Activated CD4-positive, CD25-positive, alpha-beta regulatory T cell (primary cell): ENCODE data around the gene EML6.
"Not testable (repeated sequence)": the region's sequence is repeated elsewhere in the genome, so short reads cannot be mapped to it uniquely, and the experiment has no call there.

Experiments used
- DNase-seq, 4 experiments: peaks; one replicate each; lab custom pipeline; 2025; lab: John Stamatoyannopoulos, UW

Gene EML6

DNA sequence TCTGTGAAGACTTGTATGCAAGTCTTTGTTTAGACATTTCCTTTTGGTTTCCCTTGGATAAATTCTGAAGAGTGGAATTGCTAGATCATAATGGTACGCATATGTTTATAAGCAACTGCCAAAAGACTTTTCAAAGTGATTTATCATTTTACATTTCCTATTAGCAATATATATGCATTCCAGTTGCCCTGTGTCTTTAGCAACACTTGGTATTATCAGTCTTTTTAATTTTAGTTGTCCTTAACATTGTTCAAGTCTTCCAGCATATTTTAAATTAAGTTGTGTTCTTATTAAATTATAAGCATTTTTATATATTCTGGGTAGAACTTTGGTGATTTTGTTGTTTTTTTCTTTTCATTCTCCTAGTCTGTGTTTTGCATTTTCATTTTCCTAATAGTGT is 81.8 kb downstream of the EML6 start:
- no peak for DNase-seq

DNA sequence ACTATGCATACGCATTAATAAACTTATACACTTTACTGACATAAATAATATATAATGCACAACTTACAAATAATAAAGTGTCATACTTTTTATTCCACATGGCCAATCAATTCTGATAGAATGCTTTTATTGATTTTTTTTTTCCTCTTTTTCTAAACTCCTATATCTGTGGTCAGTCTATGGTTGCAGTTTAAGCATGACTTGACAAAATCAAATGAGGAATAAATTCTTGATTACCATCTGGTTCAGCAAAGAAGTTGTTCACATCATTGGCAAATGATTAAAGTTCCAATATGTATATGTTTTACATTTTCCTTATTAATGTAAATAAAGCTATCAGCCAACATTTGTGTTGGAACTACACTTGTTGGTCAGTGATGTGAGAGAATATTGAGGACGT is 83.5 kb downstream of the EML6 start:
- no peak for DNase-seq

DNA sequence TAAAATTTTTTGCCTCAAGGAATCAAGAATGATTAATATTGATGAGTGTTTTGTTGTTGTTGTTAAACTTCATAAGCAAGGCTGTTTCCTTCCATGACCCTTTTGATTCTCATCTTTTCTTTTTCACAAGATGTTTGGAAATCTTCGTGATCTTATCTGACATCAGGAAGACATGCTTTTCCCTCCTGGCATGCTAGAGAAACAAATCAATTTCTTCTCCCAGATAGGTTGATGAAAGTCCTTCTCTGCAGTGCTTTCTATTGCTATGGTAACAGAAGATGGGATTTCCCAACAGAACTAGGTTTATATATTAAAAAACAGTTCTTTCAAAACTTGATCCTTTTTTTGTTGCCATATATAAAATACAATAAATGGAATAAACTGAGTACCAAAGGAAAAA is 85.2 kb downstream of the EML6 start:
- DNase-seq: no peak

DNA sequence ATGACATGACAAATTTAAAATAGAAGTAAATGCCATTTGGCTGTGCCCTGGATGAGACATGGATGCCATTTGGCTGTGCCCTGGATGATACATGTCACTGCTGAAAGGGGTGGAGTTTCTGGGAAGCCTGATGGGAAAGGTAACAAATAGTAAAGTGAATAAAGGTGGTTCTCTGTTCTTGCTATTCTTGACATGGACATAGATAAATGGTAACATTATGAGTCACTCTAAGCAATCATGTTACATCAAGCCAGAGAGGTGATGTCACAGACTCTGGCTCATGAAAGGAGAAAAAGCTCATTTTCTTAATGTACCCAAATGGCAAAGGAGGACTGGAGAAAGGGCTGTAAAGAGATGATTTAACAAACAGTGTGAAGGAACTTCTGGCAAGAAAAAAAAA is 86.4 kb downstream of the EML6 start:
- no peak for DNase-seq

DNA sequence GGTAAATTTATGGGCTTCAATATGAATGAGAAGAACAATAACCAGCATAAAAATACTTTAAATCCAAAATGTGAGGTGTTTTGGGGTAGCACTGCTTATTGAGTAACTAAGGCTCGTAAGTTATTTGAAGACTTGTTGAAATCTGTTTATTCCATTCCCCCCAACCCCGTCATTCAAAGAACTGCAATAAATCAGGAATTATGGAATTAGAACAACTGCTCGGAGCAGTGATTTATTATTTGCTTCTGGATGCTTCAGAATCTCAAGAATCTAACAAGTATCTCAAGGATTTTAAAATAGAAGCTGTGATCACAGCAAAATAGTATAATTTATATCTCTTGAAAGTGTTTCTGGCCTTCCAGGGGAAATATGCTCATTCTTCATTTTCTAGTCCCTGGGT is 86.8 kb downstream of the EML6 start:
- no peak for DNase-seq

DNA sequence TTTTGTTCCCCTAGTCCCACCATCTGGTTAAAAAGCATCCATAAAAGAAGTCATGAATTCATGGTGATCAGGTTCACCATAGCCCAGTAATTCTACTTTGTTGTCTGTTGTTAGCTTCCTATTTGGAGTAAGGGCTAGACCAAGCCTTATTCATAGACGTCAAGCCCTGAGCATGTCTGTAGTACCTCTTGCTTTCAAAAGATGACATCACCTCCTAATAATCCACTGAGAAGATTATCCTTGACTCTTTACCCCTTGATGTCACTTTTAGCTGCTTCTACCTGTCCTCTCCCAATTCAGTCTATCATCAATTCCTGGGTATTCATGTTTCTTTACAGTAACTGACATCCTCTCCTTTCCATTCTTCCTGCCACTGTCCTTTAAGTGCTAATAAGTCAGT is 90.1 kb downstream of the EML6 start:
- no peak for DNase-seq

DNA sequence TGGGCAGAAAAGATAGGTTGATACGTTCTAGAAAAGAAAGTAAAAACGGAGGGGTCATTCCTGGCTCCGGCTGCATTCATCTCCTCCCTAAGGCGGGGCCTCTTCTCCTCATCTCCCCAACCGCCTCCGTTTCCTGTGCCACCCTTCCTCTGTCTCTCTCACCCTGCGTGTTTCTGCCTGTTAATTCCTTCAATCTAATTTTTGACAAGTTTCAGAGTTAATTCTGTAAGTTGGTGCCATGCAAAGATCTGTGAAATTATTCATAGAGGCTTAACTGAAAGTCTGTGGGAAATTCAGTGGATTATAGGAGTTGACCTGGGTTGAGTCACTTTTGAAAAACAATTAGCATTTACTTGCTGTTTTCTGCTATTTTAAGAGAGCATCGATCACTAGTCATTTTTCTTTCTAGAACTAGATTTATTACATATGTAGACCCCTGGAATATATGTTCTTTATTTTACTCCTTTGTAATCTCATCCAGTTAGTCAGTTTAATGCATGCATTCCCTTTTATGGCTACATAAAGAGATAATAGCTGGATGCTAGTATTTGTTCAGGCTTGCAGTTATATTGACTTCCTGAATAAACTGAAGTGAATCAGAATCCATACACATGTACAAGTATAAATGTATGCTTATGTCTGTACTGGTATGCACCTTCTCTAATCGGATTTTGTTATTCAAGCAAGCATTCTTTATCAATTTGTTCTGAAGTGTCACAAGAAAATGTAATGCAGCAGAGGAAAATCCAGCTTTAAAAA is 91.1 kb downstream of the EML6 start:
- no peak for DNase-seq

DNA sequence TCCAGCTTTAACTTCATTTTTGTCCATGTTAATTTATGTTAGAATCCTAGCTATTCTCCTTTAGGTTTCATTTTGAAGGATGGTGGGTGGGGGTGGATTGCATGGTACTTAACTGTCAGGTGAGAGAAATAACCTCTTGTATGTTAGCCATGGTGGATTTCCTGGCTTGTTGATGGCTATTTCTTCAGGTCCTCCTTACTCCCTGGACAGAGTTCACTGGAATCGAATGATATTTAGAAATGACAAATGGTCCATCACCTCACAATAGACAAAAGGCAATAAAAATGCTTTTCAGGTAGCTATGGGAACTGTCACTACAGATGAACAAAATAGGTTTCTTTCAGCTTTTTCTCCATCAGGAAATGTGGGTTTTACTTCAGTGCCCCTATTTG is 91.7 kb downstream of the EML6 start:
- no peak for DNase-seq

DNA sequence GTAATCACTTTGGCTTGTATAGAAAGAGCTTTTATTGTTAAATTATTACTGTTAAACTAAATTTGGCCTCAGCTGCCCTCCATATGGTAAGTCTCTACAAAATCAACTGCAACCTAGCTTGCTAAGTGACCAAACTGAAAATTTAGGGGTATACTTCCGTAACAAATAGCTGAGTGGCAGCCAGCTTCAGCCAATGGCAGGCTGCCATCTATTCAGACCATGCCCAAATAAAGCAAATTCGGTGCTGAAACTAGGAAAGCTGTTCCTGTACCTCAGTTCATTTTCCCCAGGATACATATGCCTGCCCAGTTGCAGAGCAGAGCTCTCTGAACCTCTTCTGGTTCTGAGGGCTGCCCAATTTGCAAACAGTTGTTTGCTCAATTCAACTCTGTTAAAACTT is 94.8 kb downstream of the EML6 start:
- DNase-seq: no peak

DNA sequence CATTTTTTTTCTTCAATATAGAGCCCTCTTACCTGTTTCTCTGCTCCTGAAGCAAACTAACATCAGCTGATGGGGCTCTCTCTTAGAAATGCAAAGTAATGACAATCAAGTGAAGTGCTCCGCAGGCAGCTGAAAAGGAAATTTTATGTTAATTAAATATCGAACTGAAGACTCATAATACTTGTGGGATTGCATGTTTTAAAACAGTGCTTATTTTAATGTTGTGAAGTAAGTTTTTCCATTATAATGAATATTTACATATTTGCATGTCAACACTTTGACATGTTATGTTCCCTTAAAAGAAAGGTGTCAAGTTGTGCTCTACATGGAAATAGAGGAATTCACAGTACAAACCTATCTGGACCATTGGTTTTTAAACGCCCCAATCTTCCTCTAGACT is 97.1 kb downstream of the EML6 start:
- no peak for DNase-seq

DNA sequence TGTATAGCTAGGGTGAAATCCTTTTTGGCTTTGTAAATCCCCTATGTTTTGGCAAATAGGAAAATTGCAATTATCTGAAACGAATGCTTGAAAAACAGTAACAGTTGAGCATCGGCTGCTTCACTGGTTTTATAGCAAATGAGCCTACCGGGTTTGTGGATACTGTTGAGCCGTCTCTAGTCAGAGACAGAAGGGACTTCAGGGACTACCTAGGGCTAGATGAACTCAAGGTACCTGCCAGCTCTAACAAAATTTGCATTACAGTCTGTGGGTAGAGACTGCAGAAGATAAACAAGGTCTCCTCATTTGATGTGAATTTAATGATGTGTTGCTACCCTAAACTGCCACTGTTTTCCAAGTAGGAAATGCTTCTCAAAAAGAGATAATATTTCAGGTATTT is 101.1 kb downstream of the EML6 start:
- DNase-seq: no peak

DNA sequence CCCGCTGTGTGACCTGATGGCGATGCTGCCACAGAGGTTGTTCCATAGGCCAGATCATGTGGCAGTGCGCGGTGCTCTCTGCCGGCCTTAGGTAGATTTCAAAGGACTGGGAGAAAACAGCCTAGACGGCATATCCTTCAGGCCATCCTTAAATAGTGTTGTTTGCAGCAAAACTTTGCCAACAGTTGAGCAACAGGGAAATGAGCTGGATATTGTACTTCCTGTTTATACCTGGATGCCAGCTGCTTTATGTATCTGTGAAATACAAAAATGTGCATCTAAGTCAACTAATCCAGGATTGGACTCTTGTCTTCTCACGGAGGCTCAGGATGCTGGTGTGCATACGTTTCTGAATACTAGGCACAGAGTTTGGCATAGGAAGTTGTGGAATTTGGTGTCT is 107.1 kb downstream of the EML6 start:
- DNase-seq: no peak

DNA sequence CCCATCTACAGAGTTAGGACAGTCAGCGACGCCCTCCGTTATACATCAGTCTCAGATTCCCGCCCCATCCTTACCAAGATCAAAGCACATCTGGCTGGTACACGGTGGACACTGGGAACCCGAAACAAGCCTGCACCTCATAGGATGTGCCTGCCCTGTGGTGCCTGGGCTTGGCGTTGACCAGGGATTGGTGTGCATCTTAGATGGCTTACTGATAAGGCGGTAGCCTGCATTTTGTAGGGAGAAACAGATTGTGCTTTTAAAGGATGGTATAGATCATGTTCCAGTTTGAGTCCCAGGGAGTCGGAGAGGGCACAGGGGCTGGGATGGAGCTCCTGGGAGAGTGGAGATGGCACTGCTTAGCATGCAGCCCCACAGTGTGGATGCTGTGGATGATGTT is 108.0 kb downstream of the EML6 start:
- no peak for DNase-seq

DNA sequence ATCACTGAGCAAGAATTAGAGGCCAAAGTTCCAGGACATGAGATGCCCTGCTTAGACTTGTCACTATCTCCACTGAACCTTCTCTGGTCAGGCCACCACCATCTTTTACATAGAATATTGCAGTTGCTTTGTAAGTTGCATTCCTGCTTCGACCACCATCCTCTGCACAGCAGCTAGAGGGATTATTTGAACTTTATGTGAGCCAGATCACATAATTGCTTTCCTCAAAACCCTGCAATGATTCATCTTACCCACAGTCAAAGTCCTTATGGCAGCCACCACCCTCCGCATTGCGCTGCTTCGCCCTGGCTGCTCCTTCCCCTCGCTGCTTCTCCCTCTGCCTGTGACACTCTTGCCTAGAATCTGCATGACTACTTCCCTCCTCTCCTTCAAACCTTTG is 111.3 kb downstream of the EML6 start:
- DNase-seq: no peak

DNA sequence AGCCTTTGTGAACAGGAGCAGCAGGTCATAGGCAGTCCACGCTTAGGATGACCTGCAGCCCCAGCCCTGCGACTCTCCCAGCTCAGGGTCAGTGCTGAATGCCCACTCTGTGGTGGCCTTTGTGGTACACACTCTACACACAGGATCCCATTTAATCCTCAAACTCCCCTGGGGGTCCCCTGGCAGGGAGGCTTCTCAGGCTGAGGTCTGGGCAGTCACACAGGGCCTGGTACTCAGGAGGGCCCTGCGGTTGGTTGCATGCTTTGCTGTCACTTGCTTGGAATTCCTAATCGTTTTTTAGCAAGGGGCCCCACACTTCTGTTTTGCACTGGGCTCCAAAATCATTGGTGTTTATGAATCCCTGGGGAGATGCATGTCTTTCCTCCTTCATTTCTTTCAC is 113.0 kb downstream of the EML6 start:
- DNase-seq: no peak

DNA sequence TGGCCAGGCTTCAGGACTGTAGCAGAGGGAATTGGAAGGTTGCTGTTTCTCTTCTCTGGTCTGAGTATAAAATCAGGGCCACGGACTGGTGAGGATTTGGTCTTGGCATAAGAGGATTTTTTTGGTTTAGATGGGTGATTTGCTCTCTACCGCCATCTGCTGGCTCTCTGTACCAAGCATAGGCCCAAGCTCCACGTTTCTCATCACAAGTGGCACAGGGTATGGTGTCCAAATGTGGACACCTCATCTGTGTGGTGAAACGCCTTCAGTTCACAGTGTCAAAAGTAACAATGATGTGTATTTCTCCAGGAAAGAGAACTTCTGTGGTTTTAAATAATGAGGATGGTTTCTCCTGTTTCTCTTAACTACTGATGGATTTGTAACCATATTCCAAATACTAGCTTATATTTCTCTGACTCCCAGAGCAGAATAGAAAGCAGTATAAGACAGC is 115.1 kb downstream of the EML6 start:
- peak; percentile 30 to 50 (median 36) for DNase-seq

DNA sequence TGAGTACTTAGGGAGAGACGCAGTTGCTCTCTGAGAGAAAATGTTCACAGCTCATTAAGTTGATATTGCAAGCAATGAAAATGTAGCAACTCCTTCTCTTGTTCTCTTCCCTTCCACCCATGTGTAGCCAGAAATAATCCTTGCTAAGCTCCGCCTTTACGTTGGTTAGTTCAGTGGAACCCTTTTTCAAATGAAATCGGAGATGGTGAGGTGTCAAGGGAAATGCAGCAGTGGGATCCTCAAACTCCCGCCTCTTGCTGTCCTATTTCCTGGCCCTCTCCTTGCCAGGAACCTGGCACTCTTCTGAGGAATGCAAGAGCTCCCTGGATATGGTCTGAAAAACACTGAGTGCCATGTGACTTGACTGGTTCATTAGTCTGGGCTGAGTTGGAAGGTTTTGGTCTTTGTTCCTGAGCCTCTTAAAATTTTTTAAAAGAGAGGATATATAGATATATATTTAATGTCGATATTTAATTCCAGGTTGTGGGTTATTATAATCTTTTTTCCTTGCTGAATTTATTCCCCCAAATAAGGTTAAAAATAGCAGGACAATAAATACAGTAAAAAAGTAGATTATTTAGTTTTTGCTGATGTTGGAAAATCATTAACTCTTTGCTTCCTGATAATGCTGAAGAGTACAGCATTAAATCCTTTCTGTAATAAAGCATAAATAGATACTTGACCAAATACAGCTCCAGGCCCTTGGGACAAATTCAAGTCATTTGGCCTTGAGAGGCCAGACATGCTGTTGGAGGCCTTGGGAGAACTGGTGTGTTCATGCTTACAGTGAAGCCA is 116.2 kb downstream of the EML6 start:
- no peak for DNase-seq

DNA sequence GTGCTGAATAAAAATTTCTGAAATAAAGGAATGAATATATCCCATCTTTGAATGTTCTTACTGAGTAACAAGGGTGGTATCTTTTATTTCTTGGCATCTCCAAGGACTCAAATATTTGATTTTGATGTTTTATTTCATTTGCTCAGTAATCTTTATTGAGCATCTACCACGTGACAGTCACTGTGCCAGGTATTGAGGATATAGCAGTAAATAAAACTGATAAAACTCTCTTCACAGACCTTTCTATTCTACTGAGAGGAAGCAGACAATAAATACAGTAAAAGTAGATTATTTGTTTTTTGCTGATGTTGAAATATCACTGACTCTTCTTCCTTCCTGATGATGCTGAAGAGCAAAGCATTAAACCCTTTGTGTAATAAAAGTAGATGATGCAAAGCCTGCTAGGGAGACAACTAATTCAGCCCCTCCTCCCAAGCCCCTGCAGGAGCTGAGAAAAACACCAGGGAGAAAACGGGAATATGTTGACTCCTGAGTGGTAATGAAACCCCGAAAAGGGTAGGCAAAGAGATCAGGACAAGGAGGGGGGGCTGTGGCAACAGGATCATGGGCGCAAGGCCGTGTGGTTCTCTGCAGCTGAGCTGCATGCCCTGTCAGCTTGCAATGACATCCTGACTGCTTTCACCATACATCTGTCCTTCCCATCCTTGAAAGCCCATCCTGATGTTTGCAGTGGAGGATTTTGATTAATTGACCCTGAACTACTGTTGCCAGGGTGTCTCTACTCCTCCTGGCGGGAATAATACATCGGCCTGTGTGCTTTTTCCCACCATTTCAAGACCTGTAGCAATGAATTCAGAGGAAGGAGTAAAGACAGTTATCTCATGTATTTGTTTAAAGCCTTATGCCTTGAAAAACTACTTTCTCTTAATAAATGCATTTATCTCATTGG is 117.4 kb downstream of the EML6 start:
- DNase-seq: no peak

DNA sequence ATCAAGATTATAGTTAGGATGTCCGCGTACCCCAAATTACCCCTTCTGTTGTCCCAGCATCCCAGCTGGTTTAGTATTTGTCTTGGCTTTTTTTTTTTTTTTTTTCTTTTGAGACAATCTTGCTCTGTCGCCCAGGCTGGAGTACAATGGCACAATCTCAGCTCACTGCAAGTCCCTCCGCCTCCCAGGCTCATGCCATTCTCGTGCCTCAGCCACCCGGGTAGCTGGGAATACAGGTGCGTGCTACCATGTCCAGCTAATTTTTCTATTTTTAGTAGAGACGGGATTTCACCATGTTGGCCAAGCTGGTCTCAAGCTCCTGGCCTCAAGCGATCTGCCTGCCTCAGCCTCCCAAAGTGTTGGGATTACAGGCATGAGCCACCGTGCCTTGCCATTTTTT is 118.0 kb downstream of the EML6 start:
- DNase-seq: not testable (repeated sequence)

DNA sequence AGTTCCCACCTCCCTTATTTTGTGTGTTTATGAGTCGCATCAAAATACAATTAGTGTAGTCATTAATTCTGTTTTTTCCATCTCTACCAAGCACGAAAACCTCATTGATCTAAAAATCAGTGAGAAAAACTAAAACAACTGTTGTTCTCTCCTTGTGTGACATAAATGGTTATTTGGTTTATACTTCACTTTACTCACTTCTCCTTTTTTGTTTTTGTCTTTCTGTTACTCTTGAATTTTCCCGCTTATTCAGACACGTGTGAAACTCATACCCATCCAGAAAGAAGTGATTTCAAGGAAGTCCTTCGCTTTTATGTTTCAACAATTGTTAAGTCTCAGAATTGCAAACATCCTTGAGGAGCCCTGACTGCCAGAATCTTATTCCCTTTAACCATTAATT is 121.6 kb downstream of the EML6 start:
- no peak for DNase-seq

DNA sequence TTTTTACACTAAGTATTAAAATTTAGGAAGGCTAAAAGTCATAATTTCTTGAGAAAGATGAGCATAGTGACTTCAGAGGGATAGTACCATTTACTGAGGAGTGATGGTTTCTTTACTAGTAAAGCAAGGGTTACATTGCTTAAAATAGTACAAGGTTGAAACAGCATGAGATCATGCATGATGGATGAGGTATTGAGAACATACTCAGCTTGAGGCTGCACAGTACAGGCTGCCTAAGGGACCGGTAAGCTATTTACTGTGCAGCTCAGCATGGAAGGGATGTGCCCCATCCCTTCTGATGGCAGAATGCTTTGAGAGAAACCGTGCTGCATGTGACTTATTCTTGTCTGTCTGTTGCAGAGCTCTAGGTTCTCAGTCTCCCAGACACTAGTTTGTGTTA is 122.1 kb downstream of the EML6 start:
- no peak for DNase-seq
